ENCODE measurements around the gene INAFM1.

GRCh38 chr19:47256693-47257410 lies 17.8 kb upstream of the INAFM1 start:
- TF ChIP-seq MAX (IDR thresholded peaks at IDR 0.05) = no peak
- TF ChIP-seq CTCF (IDR thresholded peaks at IDR 0.05; ENCODE audit: low read depth, low read length, missing input control) = no peak
- no peak for TF ChIP-seq HNF4G (IDR thresholded peaks at IDR 0.05)
- TF ChIP-seq RXRA (IDR thresholded peaks at IDR 0.05) = no peak
- peak in 1 of 2 donors; percentile 4 for TF ChIP-seq HNF4A (conservative IDR thresholded peaks at IDR 0.05)
- peak; percentile 91 for TF ChIP-seq ATF3 (IDR thresholded peaks at IDR 0.05)
- peak in 1 of 2 donors; percentile 7 for TF ChIP-seq JUND (IDR thresholded peaks at IDR 0.05)
- no peak for TF ChIP-seq YY1 (IDR thresholded peaks at IDR 0.05)
- TF ChIP-seq TAF1 (conservative IDR thresholded peaks at IDR 0.05) = no peak
- no peak for TF ChIP-seq RAD21 (IDR thresholded peaks at IDR 0.05)
- TF ChIP-seq ZBTB33 (IDR thresholded peaks at IDR 0.05) = no peak
- TF ChIP-seq SP1 (IDR thresholded peaks at IDR 0.05) = peak; percentile 82

Measured in liver (tissue), 3 donors.